ENCODE data around the gene SNX10.

SNX10 gene

DNA sequence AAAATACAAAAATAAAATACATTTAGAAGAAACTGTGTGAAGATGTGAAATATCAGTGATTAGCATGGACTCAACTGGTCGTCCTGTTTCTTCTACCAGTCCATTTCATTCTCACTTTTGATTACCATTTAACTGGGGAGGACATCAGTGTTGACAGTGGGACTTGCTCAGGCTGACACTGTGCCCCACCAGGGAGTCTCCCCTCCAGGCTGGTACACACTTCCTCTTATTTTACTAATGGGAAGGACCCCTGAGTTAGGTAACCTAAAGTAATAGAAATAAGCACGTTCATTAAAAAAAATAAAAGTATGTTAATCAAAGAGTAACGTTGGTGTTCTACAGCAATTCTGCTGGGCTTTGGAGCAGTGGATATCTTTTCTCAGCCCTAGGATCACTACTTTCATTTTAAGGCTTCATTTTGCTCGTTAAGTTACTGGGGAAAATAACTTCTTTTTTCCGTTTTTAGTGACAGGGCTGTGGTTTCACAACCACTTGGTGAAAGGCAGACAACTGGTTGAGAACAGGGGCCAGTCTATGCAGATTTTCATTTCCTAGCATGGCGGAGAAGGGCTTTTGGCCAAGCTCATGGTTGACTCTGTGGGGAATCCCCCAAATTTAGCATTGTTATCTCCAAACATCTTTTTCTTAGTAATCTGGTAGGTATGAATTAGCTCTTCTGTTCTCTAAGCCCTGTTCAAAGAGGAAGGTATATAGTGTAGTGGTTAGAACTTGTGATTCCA lies 2.1 kb downstream of the SNX10 start:
- TF ChIP-seq NFIC (IDR thresholded peaks at IDR 0.05) (no peak), ZBTB7A (IDR thresholded peaks at IDR 0.05; ENCODE audit: low read depth) (no peak), TAF1 (IDR thresholded peaks at IDR 0.05; ENCODE audit: low read depth) (no peak), CEBPB (IDR thresholded peaks at IDR 0.05) (no peak), EGR1 (IDR thresholded peaks at IDR 0.05) (no peak), EP300 (IDR thresholded peaks at IDR 0.05; ENCODE audit: borderline replicate concordance) (no peak), YY1 (IDR thresholded peaks at IDR 0.05; ENCODE audit: low read depth) (no peak), TEAD4 (IDR thresholded peaks at IDR 0.05) (no peak), RAD21 (IDR thresholded peaks at IDR 0.05; ENCODE audit: low read depth) (no peak), TCF12 (IDR thresholded peaks at IDR 0.05; ENCODE audit: low read depth) (no peak), FOXM1 (IDR thresholded peaks at IDR 0.05; ENCODE audit: borderline replicate concordance, low read depth) (no peak), CREB1 (IDR thresholded peaks at IDR 0.05; ENCODE audit: low read depth) (no peak), REST (IDR thresholded peaks at IDR 0.05; ENCODE audit: low read depth) (no peak)
- TF ChIP-seq, protein P1, sequence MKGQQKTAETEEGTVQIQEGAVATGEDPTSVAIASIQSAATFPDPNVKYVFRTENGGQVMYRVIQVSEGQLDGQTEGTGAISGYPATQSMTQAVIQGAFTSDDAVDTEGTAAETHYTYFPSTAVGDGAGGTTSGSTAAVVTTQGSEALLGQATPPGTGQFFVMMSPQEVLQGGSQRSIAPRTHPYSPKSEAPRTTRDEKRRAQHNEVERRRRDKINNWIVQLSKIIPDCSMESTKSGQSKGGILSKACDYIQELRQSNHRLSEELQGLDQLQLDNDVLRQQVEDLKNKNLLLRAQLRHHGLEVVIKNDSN (IDR thresholded peaks at IDR 0.05): no peak
- TF ChIP-seq, protein P2, sequence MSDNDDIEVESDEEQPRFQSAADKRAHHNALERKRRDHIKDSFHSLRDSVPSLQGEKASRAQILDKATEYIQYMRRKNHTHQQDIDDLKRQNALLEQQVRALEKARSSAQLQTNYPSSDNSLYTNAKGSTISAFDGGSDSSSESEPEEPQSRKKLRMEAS (IDR thresholded peaks at IDR 0.05): no peak

GRCh38 chr7:26295015-26295414 lies 3.4 kb downstream of the SNX10 start:
- no peak for TF ChIP-seq EGR1 (IDR thresholded peaks at IDR 0.05)
- no peak for TF ChIP-seq REST (IDR thresholded peaks at IDR 0.05; ENCODE audit: low read depth)
- no peak for TF ChIP-seq CREB1 (IDR thresholded peaks at IDR 0.05; ENCODE audit: low read depth)
- no peak for TF ChIP-seq YY1 (IDR thresholded peaks at IDR 0.05; ENCODE audit: low read depth)
- no peak for TF ChIP-seq ZBTB7A (IDR thresholded peaks at IDR 0.05; ENCODE audit: low read depth)
- TF ChIP-seq EP300 (IDR thresholded peaks at IDR 0.05; ENCODE audit: borderline replicate concordance): no peak
- TF ChIP-seq RAD21 (IDR thresholded peaks at IDR 0.05; ENCODE audit: low read depth): no peak
- TF ChIP-seq, protein P1 (IDR thresholded peaks at IDR 0.05): no peak
- no peak for TF ChIP-seq CEBPB (IDR thresholded peaks at IDR 0.05)
- TF ChIP-seq NFIC (IDR thresholded peaks at IDR 0.05): no peak
- no peak for TF ChIP-seq FOXM1 (IDR thresholded peaks at IDR 0.05; ENCODE audit: borderline replicate concordance, low read depth)
- TF ChIP-seq, protein P2 (IDR thresholded peaks at IDR 0.05): no peak
- TF ChIP-seq TEAD4 (IDR thresholded peaks at IDR 0.05): no peak
- TF ChIP-seq TAF1 (IDR thresholded peaks at IDR 0.05; ENCODE audit: low read depth): no peak
- no peak for TF ChIP-seq TCF12 (IDR thresholded peaks at IDR 0.05; ENCODE audit: low read depth)

DNA sequence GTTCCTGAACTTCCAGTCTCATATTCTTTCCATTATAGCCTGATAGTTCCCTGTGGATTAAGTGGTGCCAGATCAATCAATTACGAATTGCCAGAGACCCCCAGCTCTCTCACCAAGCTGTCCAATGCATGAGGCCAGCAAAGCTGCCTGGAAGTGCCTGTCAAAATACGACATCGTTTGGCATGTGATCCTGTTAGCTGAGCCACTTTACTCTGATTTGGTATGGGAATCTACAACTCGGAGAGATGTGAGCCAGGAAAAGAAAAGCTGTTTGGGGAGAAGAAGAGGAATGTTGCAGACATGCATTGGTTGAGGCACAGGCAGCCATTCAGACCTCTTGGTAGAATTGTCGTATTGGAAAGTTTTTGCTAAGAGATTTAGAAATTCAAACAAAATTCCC lies 3.9 kb downstream of the SNX10 start:
- TF ChIP-seq REST (IDR thresholded peaks at IDR 0.05; ENCODE audit: low read depth) (no peak), TAF1 (IDR thresholded peaks at IDR 0.05; ENCODE audit: low read depth) (no peak), TEAD4 (IDR thresholded peaks at IDR 0.05) (no peak), EGR1 (IDR thresholded peaks at IDR 0.05) (no peak), ZBTB7A (IDR thresholded peaks at IDR 0.05; ENCODE audit: low read depth) (no peak), CREB1 (IDR thresholded peaks at IDR 0.05; ENCODE audit: low read depth) (no peak)
- TF ChIP-seq, protein P2 (IDR thresholded peaks at IDR 0.05): no peak

DNA sequence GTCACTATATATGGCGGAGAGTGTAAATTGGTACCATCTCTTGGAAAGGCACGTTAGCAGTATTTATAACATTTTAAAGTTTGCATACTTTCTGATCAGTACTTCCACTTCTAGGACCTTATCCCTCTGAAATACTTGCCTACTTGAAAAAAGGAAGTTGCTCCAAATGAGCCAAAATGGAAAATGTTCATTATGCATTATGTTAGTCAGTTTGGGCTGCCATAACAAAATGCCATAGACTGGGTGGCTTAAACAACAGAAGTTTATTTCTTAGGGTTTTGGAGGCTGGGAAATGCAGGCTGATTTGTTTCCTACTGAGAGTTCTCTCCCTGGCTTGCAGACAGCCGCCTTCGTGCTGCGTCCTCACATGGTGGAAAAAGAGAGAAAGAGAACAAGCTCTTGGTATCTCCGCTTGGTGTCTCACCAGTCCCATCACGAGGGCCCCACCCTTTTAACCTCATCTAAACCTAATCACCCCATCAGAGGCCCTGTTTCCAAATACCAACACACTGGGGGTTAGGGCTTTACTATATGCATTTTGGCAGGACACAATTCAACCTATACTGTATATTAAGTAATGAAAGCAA lies 6.9 kb downstream of the SNX10 start:
- TF ChIP-seq FOXM1 (IDR thresholded peaks at IDR 0.05; ENCODE audit: borderline replicate concordance, low read depth): no peak
- TF ChIP-seq, protein P1 (IDR thresholded peaks at IDR 0.05): no peak
- no peak for TF ChIP-seq CREB1 (IDR thresholded peaks at IDR 0.05; ENCODE audit: low read depth)
- no peak for TF ChIP-seq NFIC (IDR thresholded peaks at IDR 0.05)

Data from Ishikawa (cell line).